Loucy (cell line): ENCODE data around the gene RPP14.

ENCODE experiments used
- CTCF ChIP-seq: fragments of 200-600 bp; sonication (generic); conservative IDR thresholded peaks from 2 replicates; pipeline ENCODE4 v1.5.1; 2014; ENCODE audit warnings: mild to moderate bottlenecking, antibody characterized with exemption, low read length
- EZH2phosphoT487 ChIP-seq: fragments of 200-600 bp; IDR thresholded peaks from 2 replicates; pipeline ENCODE4 v1.6.1; 2018; ENCODE audit warnings: antibody characterized with exemption, mild to moderate bottlenecking, moderate library complexity, borderline replicate concordance

GRCh38 chr3:58281069-58281468 lies 25.0 kb upstream of the RPP14 start:
- TF ChIP-seq CTCF, result no peak
- no peak for TF ChIP-seq EZH2phosphoT487
